Left lung (tissue), 10 donors: ENCODE results near the gene HRH4. TPM values are rescaled to one million over a fixed set of nuclear protein-coding genes. Genes with fewer than 3 reads are reported as not detected.

ENCODE experiments used
- ATAC-seq: fragments of 200-7000 bp; cut with Tn5 transposase; one replicate; pipeline ENCODE4 v1.9.1; 2020; ENCODE audit warnings: moderate library complexity
- DNase-seq, 4 donors: peaks; one replicate each; pipeline ENCODE4 v3.0.0-alpha.2; 2013 to 2020
- H3K27ac ChIP-seq, 2 donors: fragments of 200-600 bp; sonication (generic) in 1 of 2; one replicate each; pipeline versions ENCODE4 v1.5.0 to v1.8.0; 2020 to 2021
- H3K27me3 ChIP-seq, 2 donors: fragments of 200-600 bp; sonication (generic) in 1 of 2; one replicate each; pipeline versions ENCODE4 v1.5.0 to v1.8.0; 2020 to 2021
- H3K36me3 ChIP-seq, 2 donors: fragments of 200-600 bp; sonication (generic) in 1 of 2; one replicate each; pipeline versions ENCODE4 v1.5.0 to v1.8.0; 2020 to 2021
- H3K4me1 ChIP-seq, 2 donors: fragments of 200-600 bp; one replicate each; pipeline ENCODE4 v1.8.0; 2021
- H3K4me3 ChIP-seq, 2 donors: fragments of 200-600 bp; sonication (generic) in 1 of 2; one replicate each; pipeline versions ENCODE4 v1.5.0 to v1.8.0; 2020 to 2021; ENCODE audit warnings: mild to moderate bottlenecking in 1 of 2
- H3K9me3 ChIP-seq, 2 donors: fragments of 200-600 bp; sonication (generic) in 1 of 2; one replicate each; pipeline versions ENCODE4 v1.5.0 to v1.8.0; 2020 to 2021
- intact Hi-C, 2 donors: fragments of 100-400 bp; cut with DNase I; formaldehyde crosslinking; loops; one replicate each; pipeline versions ENCODE4 v1.11.2 to v1.14.2; 2022
- polyA plus RNA-seq, 6 donors: library from polyadenylated mRNA; unstranded; fragments of 120-200 nt; gene quantifications; one replicate each; pipeline ENCODE4 v1.2.1, GENCODE V29; 2013; ENCODE audit not compliant: insufficient read length in 6 of 6
- total RNA-seq, 2 donors: library from RNA; stranded (reverse); fragmentation: NEBNext Ultra II Directional; extraction: Animal tissue kit (Norgen Biotek cat#: 25700); gene quantifications; one replicate each; pipeline ENCODE4 v1.2.1, GENCODE V29; 2021
- TF ChIP-seq, protein P1 (sequence below), 2 donors: fragments of 200-600 bp; sonication (generic) in 1 of 2; IDR thresholded peaks; one replicate each; pipeline versions ENCODE4 v1.5.0 to v1.8.0; 2021; ENCODE audit warnings: antibody characterized with exemption in 2 of 2
- donor health status: DM: no; HTN: yes; CAD: no.
- donor health status: DM: no; HTN: no; CAD: no.

HRH4 gene
- total and polyA plus RNA-seq, 8 donors, result 0.06 to 7.5 (median 0.11) TPM; not detected in 2

DNA sequence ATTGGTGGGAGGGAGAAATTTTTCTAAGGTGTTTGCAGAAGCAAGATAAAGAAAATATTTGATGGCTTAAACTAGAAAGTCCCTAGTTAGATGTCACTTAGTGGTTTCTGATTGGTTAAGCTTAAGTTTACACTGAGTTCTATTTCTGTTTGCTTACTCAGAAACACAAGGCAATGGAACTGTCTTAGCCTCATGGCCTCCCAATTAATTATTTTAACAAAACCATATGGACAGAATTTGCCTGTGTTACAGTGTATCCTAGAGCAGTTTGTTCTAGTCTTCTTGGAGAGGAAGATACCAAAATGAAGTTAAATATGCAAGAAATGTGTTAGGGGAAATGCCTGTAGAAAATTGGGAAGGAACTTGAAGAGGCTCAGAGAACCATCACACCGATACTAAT is 38.6 kb upstream of the HRH4 start:
- ATAC-seq (no peak), DNase-seq (no peak)
- H3K27me3 ChIP-seq, result peaks cover 3 to 26% of the 10 kb centered on the region in 2 donors

DNA sequence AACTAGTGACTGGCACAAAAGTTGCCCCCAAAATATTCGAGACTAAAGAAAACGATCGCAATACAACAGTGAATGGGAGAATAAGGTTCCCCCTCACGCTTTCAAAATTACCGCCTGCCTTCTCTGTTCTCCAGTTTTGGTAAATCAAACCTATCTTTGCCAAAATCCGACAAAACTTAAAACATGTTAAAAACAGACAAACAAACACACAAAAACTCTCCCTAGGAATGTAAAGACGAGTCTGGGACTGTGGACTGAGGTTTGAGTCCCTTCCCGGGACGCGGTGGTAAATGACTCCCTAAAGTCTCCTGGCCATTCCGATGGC is 34.4 kb upstream of the HRH4 start:
- H3K4me1 ChIP-seq, result peaks cover 6 to 13% of the 10 kb centered on the region in 2 donors
- TF ChIP-seq, protein P1, sequence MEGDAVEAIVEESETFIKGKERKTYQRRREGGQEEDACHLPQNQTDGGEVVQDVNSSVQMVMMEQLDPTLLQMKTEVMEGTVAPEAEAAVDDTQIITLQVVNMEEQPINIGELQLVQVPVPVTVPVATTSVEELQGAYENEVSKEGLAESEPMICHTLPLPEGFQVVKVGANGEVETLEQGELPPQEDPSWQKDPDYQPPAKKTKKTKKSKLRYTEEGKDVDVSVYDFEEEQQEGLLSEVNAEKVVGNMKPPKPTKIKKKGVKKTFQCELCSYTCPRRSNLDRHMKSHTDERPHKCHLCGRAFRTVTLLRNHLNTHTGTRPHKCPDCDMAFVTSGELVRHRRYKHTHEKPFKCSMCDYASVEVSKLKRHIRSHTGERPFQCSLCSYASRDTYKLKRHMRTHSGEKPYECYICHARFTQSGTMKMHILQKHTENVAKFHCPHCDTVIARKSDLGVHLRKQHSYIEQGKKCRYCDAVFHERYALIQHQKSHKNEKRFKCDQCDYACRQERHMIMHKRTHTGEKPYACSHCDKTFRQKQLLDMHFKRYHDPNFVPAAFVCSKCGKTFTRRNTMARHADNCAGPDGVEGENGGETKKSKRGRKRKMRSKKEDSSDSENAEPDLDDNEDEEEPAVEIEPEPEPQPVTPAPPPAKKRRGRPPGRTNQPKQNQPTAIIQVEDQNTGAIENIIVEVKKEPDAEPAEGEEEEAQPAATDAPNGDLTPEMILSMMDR (IDR thresholded peaks at IDR 0.05), result no peak
- H3K27me3 ChIP-seq, result peaks cover 3 to 9% of the 10 kb centered on the region in 2 donors
- peak overlapping the region; percentile 90 for H3K4me3 ChIP-seq
- peak overlapping the region; percentile 84 to 92 for H3K27ac ChIP-seq
- DNase-seq (no peak), ATAC-seq (no peak)
- intact Hi-C loops, result no loop called here
- peaks cover 0 to 9% of the 10 kb centered on the region in 2 donors for H3K36me3 ChIP-seq
- no peaks in the 10 kb centered on the region for H3K9me3 ChIP-seq

More for the DNA sequence above, 38.6 kb upstream of the HRH4 start:
- TF ChIP-seq, protein P1 (IDR thresholded peaks at IDR 0.05), result no peak
- H3K27ac ChIP-seq, result no peak overlapping the region
- H3K36me3 ChIP-seq, result no peaks in the 10 kb centered on the region
- H3K4me1 ChIP-seq, result no peaks in the 10 kb centered on the region
- intact Hi-C loops, result no loop called here
- no peak overlapping the region for H3K4me3 ChIP-seq
- H3K9me3 ChIP-seq, result no peaks in the 10 kb centered on the region

DNA sequence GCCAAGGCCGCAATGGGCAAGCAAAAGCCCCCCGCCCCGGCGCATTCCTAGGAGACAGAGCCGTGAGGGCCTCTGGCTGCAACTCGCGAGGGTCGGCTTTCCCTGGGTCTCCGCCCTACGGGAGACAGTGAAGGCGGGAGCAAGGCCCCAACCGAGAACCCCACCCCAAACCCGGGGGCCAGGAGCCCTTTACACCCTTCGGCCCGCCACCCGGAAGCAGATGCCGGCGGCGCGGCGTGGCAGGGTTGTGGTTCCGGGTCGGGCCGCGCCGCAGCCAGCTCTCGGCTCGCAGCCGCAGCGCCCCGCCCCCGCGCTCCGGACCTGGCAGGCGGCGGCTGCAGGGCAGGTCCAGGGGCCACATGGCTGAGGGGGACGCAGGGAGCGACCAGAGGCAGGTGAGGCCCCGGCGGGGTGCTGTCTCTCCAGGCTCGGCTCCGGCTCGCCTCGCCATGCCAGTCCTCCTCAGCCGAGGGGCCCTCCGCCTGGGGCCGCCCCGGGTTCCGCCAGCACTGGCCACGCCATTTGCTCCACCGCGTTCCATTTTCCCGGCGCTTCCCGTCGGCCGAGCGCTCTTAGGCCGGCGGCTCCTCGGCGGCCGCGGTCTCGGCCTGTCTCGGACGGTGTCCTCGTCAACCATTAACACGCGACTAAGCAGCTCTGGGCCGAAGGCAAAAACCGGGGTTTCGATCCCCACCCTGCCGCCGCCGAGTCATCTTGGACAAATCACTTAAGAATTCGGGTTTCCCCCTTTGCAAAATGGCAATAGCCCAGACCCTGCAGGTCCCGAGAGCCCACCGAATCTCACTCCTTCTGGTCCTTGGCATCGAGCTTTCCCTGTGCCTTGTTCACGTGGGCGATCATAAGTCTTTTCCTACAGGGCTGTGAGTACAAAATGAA is 33.8 kb upstream of the HRH4 start, which contains the start of gene IMPACT:
Gene IMPACT, plus strand, starts transcription at position 273 of the 897 bp plus-strand sequence. Its CDS starts 87 bp downstream, at position 360.
- Histone ChIP-seq H3K4me1 (peaks cover 6 to 13% of the 10 kb centered on the region in 2 donors), H3K36me3 (peaks cover 0 to 15% of the 10 kb centered on the region in 2 donors), H3K4me3 (peak within 1 kb of the TSS; percentile 90), H3K27me3 (peaks cover 3 to 9% of the 10 kb centered on the region in 2 donors), H3K9me3 (no peaks in the 10 kb centered on the region), H3K27ac (peak within 1 kb of the TSS; percentile 84 to 92)
- TF ChIP-seq, protein P1 (IDR thresholded peaks at IDR 0.05), result no peak
- DNase-seq, result peak; percentile 78 to 96 (median 84)
- intact Hi-C loops, result no loop called here
- ATAC-seq, result peak; percentile 99

DNA sequence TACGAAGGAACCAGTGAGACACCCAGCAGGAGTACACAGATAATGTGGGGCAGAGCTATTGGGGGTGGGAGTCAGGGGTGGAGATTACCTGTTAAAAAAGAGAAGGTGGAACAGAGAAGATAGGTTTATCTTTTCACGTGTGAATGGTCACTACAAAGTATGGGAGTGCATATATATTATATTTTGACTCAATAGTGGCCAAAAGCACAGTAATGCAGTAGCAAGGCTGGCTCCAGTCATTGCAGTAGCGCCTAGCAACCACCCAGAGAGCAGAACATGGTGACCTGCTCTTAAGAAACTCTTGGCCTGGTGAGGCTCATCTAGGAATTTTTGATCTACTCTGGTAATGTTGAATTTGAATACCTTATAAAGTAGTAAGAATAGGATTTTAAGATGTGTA is 33.0 kb upstream of the HRH4 start:
- Histone ChIP-seq H3K4me3 (peak overlapping the region; percentile 90), H3K27me3 (peaks cover 3 to 9% of the 10 kb centered on the region in 2 donors), H3K36me3 (peaks cover 0 to 19% of the 10 kb centered on the region in 2 donors), H3K27ac (no peak overlapping the region), H3K9me3 (no peaks in the 10 kb centered on the region), H3K4me1 (peaks cover 6 to 13% of the 10 kb centered on the region in 2 donors)
- intact Hi-C loops, result no loop called here
- ATAC-seq (peak; percentile 4), DNase-seq (no peak)
- TF ChIP-seq, protein P1 (IDR thresholded peaks at IDR 0.05), result no peak

DNA sequence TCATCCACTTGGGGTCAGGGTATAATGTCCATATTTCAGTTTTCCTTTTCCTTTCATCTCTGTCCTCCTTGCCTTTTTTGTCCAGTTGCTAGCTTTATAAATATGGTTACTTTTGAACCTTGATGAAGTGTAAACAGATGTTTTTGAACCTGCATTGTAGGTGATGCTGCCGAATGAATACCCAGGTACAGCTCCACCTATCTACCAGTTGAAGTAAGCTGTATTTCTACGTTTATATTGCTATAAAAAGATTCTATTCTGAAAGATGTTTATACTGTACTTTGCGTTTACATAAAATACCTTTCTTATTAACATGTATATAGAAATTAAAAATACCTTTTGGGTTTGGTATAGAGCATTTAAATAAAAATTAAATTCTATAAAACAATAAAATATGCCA is 31.7 kb upstream of the HRH4 start:
- no peak for DNase-seq
- intact Hi-C loops, result no loop called here
- Histone ChIP-seq H3K36me3 (peaks cover 0 to 19% of the 10 kb centered on the region in 2 donors), H3K9me3 (no peaks in the 10 kb centered on the region), H3K4me1 (peaks cover 6 to 13% of the 10 kb centered on the region in 2 donors), H3K27ac (no peak overlapping the region), H3K27me3 (peaks cover 3 to 9% of the 10 kb centered on the region in 2 donors), H3K4me3 (no peak overlapping the region)
- no peak for ATAC-seq
- TF ChIP-seq, protein P1 (IDR thresholded peaks at IDR 0.05), result no peak
